HG02759 (cell line): ENCODE measurements around the gene BLM.
"Not testable (repeated sequence)": the region's sequence is repeated elsewhere in the genome, so short reads cannot be mapped to it uniquely, and the experiment has no call there.

Experiments
- ATAC-seq: cut with Tn5 transposase; IDR thresholded peaks from one replicate; pipeline ENCODE4 v1.9.1; 2021; ENCODE audit warnings: mild to moderate bottlenecking, moderate library complexity; ENCODE audit not compliant: unreplicated experiment

Gene BLM

GRCh38 chr15:90716976-90717821, at the start of gene BLM:
TSS of gene BLM (plus strand) at chr15:90717346. CDS start at chr15:90747393, 30,047 bp downstream.
- peak; percentile 99 for ATAC-seq

- not testable (repeated sequence) for ATAC-seq
These were observed 49.3 kb upstream of the BLM start for GRCh38 chr15:90667755-90668345.

- ATAC-seq, result not testable (repeated sequence)
These were observed 46.5 kb upstream of the BLM start for GRCh38 chr15:90670631-90671030.

DNA sequence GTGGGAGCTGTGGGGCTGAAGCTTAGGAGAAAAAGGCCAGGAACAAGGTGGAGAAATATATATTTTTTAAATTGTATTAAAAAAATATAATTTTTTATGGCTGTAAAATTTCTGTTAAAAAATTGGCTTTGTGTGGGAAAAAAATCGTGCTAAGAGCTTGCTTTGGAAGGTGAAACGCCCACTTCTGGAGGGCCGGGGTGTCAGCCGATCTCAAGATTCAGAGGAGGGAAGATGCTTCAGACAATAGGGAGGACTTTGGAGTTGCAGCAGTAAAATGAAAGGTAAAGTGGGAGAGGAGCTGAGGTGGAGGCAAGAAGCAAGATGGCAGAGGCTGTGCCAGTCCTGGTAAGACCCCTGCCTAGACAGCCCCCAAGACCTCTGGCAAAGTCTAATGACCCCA, 45.9 kb upstream of the BLM start:
- ATAC-seq, result no peak

DNA sequence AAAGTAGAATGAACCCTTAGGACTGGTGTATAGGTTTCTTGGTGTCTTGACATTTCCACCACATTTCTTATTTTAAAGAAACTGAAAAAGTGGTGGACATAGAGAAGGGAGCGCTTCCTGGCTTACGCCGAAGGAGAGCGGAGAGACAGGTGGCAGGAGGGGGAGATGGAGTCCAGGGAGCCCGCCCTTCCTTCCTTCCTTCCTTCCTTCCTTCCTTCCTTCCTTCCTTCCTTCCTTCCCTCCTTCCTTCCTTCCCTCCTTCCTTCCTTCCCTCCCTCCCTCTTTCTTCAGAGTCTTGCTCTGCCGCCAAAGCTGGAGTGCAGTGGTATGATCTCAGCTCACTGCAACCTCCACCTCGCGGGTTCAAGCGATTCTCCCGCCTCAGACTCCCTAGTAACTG, 43.8 kb upstream of the BLM start:
- not testable (repeated sequence) for ATAC-seq

DNA sequence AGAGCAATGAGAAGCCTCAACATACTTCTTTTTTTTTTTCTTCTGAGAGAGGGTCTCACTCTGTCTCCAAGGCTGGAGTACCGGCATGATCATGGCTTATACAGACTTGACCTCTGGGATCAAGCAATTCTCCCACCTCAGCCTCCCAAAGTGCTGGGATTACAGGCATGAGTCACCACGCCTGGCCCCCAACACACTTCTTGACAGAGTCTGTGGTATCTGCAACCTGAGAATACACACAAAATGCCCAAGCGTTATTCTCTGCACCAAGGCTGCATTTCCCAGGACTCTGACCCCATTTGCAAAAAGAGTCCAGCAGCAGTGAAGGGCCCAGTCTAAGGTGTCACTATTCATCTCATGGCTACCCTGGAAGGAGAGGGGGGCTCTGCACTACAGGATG, 42.7 kb upstream of the BLM start:
- ATAC-seq, result no peak

DNA sequence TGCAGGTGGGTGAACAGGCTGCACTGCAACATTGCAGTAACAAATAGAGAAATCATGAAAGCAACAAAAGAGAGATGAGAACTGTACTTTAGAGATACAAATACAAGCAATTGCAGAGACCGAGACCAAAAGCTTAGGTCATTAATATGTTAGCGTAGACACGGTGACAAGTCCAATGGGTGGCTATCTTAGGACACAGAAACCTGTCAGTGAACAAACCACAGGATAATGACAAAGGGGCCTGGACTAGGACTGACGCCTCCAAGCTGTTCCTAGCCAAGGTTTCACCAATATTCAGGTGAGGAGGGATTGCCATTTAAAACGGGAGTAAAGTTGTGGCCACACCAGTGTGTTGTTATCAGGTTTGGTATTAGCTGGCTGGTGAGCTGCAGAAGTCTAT, 41.7 kb upstream of the BLM start:
- ATAC-seq, result no peak

GRCh38 chr15:90677807-90678790, 39.0 kb upstream of the BLM start:
- ATAC-seq, result no peak

- ATAC-seq, result no peak
These were observed 37.2 kb upstream of the BLM start for GRCh38 chr15:90679959-90680358.

GRCh38 chr15:90680371-90680935, 36.7 kb upstream of the BLM start:
- no peak for ATAC-seq

DNA sequence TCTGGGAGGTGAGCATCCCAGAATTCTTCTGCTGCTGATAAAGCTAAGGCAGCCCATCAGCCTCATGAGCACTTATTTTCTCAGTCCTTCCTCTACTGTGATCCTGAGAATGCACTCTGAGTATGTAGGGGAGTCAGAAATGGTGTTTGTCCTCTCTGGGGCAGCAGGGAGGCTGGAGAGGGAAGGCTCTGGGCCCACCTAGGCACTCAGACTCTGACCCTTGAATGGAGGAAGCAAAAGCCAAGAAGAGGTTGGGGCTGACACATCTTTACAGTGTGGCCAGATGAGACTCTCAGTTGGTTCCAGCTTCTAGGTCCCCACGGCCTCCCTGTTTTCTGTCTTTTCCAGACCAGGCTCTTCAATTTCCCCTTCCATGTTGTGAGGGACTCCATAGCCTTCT, 36.1 kb upstream of the BLM start:
- ATAC-seq, result no peak

DNA sequence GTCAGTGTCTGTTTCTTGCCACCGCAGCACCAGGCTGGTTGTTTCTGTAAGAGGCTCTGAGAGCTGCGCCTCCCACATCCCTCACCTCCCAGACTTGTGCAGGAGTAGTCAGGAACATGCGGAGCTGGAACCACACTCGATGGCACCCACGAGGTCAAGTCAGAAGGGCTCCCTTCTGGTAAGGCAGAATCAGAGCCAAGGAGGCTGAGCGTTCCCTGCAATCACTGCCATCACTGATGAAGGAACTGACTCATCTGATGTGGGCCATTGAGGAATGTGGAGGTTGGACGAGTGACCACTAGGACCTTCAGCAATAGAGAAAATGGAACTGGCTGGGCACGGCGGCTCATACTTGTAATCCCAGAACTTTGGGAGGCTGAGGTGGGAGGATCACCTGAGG, 35.7 kb upstream of the BLM start:
- no peak for ATAC-seq

- no peak for ATAC-seq
These were observed 33.8 kb upstream of the BLM start for GRCh38 chr15:90683371-90683770.

DNA sequence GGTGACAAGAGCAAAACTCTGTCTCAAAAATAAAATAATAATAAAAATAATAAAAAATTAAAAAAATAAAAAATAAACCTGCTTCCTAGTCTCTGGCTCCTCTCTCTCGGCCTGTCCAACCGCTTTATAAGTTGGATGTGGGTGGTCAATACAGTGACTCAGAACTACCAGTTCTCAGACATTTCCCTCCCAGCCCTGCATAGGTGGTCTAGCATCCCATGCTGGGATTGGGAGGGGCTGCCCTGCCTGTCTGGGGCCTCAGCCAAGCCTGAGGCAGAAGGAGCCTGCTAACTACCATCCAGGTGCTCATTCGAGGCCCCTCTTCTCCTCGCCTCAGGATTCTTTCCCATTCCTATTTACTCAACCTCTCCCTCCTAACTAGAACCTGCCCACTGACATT, 33.3 kb upstream of the BLM start:
- ATAC-seq, result no peak

DNA sequence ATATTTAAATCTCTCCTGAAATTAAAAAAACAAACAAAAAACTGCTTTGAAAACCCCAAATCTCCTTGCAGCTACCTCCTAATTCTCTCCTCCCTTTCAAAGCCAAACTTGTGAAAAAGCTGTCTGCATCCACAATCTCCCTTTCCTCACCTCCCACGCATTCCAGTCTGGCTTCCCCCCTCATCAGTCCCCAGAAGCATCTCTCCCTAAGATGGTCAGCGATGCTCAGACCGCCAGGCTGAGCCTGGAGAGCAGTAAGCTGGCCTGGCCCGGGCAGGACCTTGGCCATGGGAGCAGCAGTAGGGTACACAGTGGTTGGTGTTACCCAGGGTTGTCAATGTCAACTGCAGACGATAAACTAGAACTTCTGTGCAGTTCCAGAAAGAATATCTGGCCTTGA, 32.9 kb upstream of the BLM start:
- ATAC-seq, result no peak

- peak; percentile 22 for ATAC-seq
These were observed 31.3 kb upstream of the BLM start for GRCh38 chr15:90685591-90686434.

GRCh38 chr15:90686435-90687218, 30.5 kb upstream of the BLM start:
- ATAC-seq, result peak; percentile 96

GRCh38 chr15:90689326-90689961, 27.7 kb upstream of the BLM start:
- not testable (repeated sequence) for ATAC-seq

DNA sequence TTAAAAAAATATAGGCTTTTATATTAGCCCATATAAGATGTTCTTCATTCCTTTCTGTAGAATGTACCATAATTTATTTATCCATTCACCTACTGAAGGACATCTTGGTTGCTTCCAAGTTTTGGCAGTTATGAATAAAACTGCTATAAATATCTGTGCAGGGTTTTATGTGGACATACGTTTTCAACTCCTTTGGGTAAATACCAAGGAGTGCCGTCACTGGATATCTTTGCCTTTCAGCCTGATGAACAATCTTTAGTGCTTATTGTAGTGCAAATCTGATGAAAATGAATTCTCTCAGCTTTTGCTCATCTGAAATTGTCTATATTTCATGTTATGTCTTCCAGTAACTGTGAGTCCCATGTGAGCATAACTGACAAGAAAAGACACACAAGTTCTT, 26.6 kb upstream of the BLM start:
- no peak for ATAC-seq
